HAP-1 (cell line): ENCODE results near the gene ACAA1.

Source experiments
- DNase-seq, 2 experiments: peaks; one replicate each; pipeline ENCODE4 v3.0.0-alpha.2; 2016 to 2020; ENCODE audit warnings: low spot score in 2 of 2
- H3K27me3 ChIP-seq: fragments of 250-450 bp; sonication (Bioruptor Pico); 2 replicates; pipeline ENCODE4 v1.5.1; 2020; ENCODE audit warnings: low read depth, mild to moderate bottlenecking, moderate library complexity
- H3K36me3 ChIP-seq: fragments of 250-450 bp; sonication (Bioruptor Pico); replicated peaks from 2 replicates; pipeline ENCODE4 v1.5.1; 2020; ENCODE audit warnings: mild to moderate bottlenecking
- H3K4me1 ChIP-seq: fragments of 250-450 bp; sonication (Bioruptor Pico); 2 replicates; pipeline ENCODE4 v1.5.1; 2020; ENCODE audit warnings: mild to moderate bottlenecking
- H3K4me3 ChIP-seq: fragments of 250-450 bp; sonication (Bioruptor Pico); 2 replicates; pipeline ENCODE4 v1.5.1; 2020; ENCODE audit warnings: mild to moderate bottlenecking, moderate library complexity
- H3K9me3 ChIP-seq: fragments of 250-450 bp; sonication (Bioruptor Pico); 2 replicates; pipeline ENCODE4 v1.5.1; 2020; ENCODE audit warnings: mild to moderate bottlenecking, moderate library complexity
- in situ Hi-C: fragments of 300-500 bp; cut with MboI; formaldehyde crosslinking; loops from 3 replicates; pipeline ENCODE4 v1.14.3; 2020; ENCODE audit warnings: low sequenced_read_pairs, inconsistent platforms, mixed read lengths

ACAA1 gene

GRCh38 chr3:38136777-38137614, at the start of gene ACAA1:
Gene ACAA1, minus strand, starts transcription at chr3:38137127. Its CDS starts 92 bp downstream, at chr3:38137035.
- Histone ChIP-seq H3K27me3 (no peaks in the 10 kb centered on the region), H3K4me3 (peak within 1 kb of the TSS; percentile 79), H3K4me1 (peaks cover 28% of the 10 kb centered on the region), H3K9me3 (no peaks in the 10 kb centered on the region), H3K36me3 (peaks cover 40% of the 10 kb centered on the region)
- in situ Hi-C loops: no loop called here
- DNase-seq: peak; percentile 99 to 100

- Histone ChIP-seq H3K4me3 (no peak overlapping the region), H3K27me3 (no peaks in the 10 kb centered on the region), H3K9me3 (no peaks in the 10 kb centered on the region), H3K4me1 (peaks cover 2% of the 10 kb centered on the region), H3K36me3 (no peaks in the 10 kb centered on the region)
- in situ Hi-C loops: no loop called here
- DNase-seq: no peak
Measured at GRCh38 chr3:38177181-38177580, 40.3 kb upstream of the ACAA1 start.

GRCh38 chr3:38173834-38174418, 37.0 kb upstream of the ACAA1 start:
- Histone ChIP-seq H3K4me3 (no peak overlapping the region), H3K4me1 (peaks cover under 1% of the 10 kb centered on the region)

GRCh38 chr3:38171622-38172021, 34.7 kb upstream of the ACAA1 start:
- Histone ChIP-seq H3K9me3 (no peaks in the 10 kb centered on the region), H3K4me3 (no peak overlapping the region), H3K4me1 (peaks cover 19% of the 10 kb centered on the region), H3K27me3 (no peaks in the 10 kb centered on the region), H3K36me3 (no peaks in the 10 kb centered on the region)
- DNase-seq: no peak
- in situ Hi-C loops: no loop called here

More at GRCh38 chr3:38173834-38174418, 37.0 kb upstream of the ACAA1 start:
- in situ Hi-C loops: no loop called here
- Histone ChIP-seq H3K9me3 (no peaks in the 10 kb centered on the region), H3K36me3 (no peaks in the 10 kb centered on the region), H3K27me3 (no peaks in the 10 kb centered on the region)
- no peak for DNase-seq

- peaks cover 19% of the 10 kb centered on the region for H3K4me1 ChIP-seq
- no peaks in the 10 kb centered on the region for H3K27me3 ChIP-seq
- in situ Hi-C loops: no loop called here
- H3K9me3 ChIP-seq: no peaks in the 10 kb centered on the region
- H3K36me3 ChIP-seq: no peaks in the 10 kb centered on the region
- no peak for DNase-seq
- H3K4me3 ChIP-seq: no peak overlapping the region
Measured at GRCh38 chr3:38170722-38171121, 33.8 kb upstream of the ACAA1 start.

- Histone ChIP-seq H3K9me3 (no peaks in the 10 kb centered on the region), H3K4me1 (peaks cover 22% of the 10 kb centered on the region), H3K4me3 (no peak overlapping the region), H3K27me3 (no peaks in the 10 kb centered on the region), H3K36me3 (no peaks in the 10 kb centered on the region)
- no peak for DNase-seq
- in situ Hi-C loops: no loop called here
Measured at GRCh38 chr3:38169027-38169317, 32.0 kb upstream of the ACAA1 start.

GRCh38 chr3:38168151-38169026, 31.5 kb upstream of the ACAA1 start:
- Histone ChIP-seq H3K4me1 (peaks cover 22% of the 10 kb centered on the region), H3K36me3 (no peaks in the 10 kb centered on the region), H3K4me3 (no peak overlapping the region), H3K27me3 (no peaks in the 10 kb centered on the region), H3K9me3 (no peaks in the 10 kb centered on the region)
- in situ Hi-C loops: no loop called here
- DNase-seq: peak; percentile 37 to 49

- DNase-seq: no peak
- Histone ChIP-seq H3K9me3 (no peaks in the 10 kb centered on the region), H3K4me1 (peaks cover 22% of the 10 kb centered on the region), H3K27me3 (no peaks in the 10 kb centered on the region), H3K36me3 (no peaks in the 10 kb centered on the region), H3K4me3 (peak overlapping the region; percentile 88; the same call in 1 of the 2 replicates)
- in situ Hi-C loops: no loop called here
Measured at GRCh38 chr3:38167591-38167990, 30.7 kb upstream of the ACAA1 start.

GRCh38 chr3:38165722-38166387, 28.9 kb upstream of the ACAA1 start:
- in situ Hi-C loops: no loop called here
- Histone ChIP-seq H3K9me3 (no peaks in the 10 kb centered on the region), H3K4me3 (peak overlapping the region; percentile 88), H3K27me3 (no peaks in the 10 kb centered on the region), H3K4me1 (peaks cover 22% of the 10 kb centered on the region), H3K36me3 (no peaks in the 10 kb centered on the region)
- DNase-seq: peak; percentile 19 to 35

GRCh38 chr3:38164952-38165721, 28.2 kb upstream of the ACAA1 start, which contains the start of gene OXSR1:
Gene OXSR1, plus strand, starts transcription at chr3:38165537. Its CDS starts 340 bp downstream, at chr3:38165877.
- peak; percentile 97 to 99 for DNase-seq
- in situ Hi-C loops: no loop called here
- H3K4me1 ChIP-seq: peaks cover 22% of the 10 kb centered on the region
- peak within 1 kb of the TSS; percentile 88 for H3K4me3 ChIP-seq
- no peaks in the 10 kb centered on the region for H3K27me3 ChIP-seq
- H3K9me3 ChIP-seq: no peaks in the 10 kb centered on the region
- H3K36me3 ChIP-seq: no peaks in the 10 kb centered on the region

- in situ Hi-C loops: no loop called here
- H3K4me3 ChIP-seq: peak overlapping the region; percentile 88
- no peaks in the 10 kb centered on the region for H3K9me3 ChIP-seq
- H3K36me3 ChIP-seq: no peaks in the 10 kb centered on the region
- H3K4me1 ChIP-seq: peaks cover 22% of the 10 kb centered on the region
- DNase-seq: no peak
- no peaks in the 10 kb centered on the region for H3K27me3 ChIP-seq
Measured at GRCh38 chr3:38164643-38164951, 27.7 kb upstream of the ACAA1 start.

GRCh38 chr3:38163841-38164642, 27.1 kb upstream of the ACAA1 start:
- in situ Hi-C loops: no loop called here

More at GRCh38 chr3:38163841-38164642, 27.1 kb upstream of the ACAA1 start:
- Histone ChIP-seq H3K9me3 (no peaks in the 10 kb centered on the region), H3K4me3 (peak overlapping the region; percentile 88), H3K36me3 (no peaks in the 10 kb centered on the region), H3K27me3 (no peaks in the 10 kb centered on the region), H3K4me1 (peaks cover 22% of the 10 kb centered on the region)
- DNase-seq: no peak
